GM18502 (cell line): ENCODE measurements around the gene GRID1.
"Not testable (repeated sequence)": the region's sequence is repeated elsewhere in the genome, so short reads cannot be mapped to it uniquely, and the experiment has no call there.

Experiments used
- ATAC-seq: cut with Tn5 transposase; IDR thresholded peaks from one replicate; pipeline ENCODE4 v1.9.1; 2021; ENCODE audit warnings: mild to moderate bottlenecking; ENCODE audit not compliant: unreplicated experiment, poor library complexity

The GRID1 gene

GRCh38 chr10:86128360-86128759 is 238.2 kb downstream of the GRID1 start:
- no peak for ATAC-seq

GRCh38 chr10:86127274-86127819 is 239.2 kb downstream of the GRID1 start:
- ATAC-seq: no peak

GRCh38 chr10:86124734-86125133 is 241.9 kb downstream of the GRID1 start:
- ATAC-seq: no peak

GRCh38 chr10:86123715-86124114 is 242.9 kb downstream of the GRID1 start:
- ATAC-seq: no peak

- ATAC-seq: no peak
Measured at GRCh38 chr10:86123304-86123703, 243.3 kb downstream of the GRID1 start.

GRCh38 chr10:86122646-86123045 is 243.9 kb downstream of the GRID1 start:
- no peak for ATAC-seq

GRCh38 chr10:86121200-86121599 is 245.4 kb downstream of the GRID1 start:
- no peak for ATAC-seq

GRCh38 chr10:86117051-86117450 is 249.5 kb downstream of the GRID1 start:
- no peak for ATAC-seq

GRCh38 chr10:86113983-86114382 is 252.6 kb downstream of the GRID1 start:
- no peak for ATAC-seq

GRCh38 chr10:86113501-86113900 is 253.1 kb downstream of the GRID1 start:
- ATAC-seq: no peak

- ATAC-seq: no peak
Measured at GRCh38 chr10:86113044-86113443, 253.6 kb downstream of the GRID1 start.

- ATAC-seq: no peak
Measured at GRCh38 chr10:86111902-86112545, 254.6 kb downstream of the GRID1 start.

- ATAC-seq: no peak
Measured at GRCh38 chr10:86110156-86110786, 256.3 kb downstream of the GRID1 start.

GRCh38 chr10:86109421-86109820 is 257.2 kb downstream of the GRID1 start:
- no peak for ATAC-seq

- no peak for ATAC-seq
Measured at GRCh38 chr10:86108696-86109095, 257.9 kb downstream of the GRID1 start.

- not testable (repeated sequence) for ATAC-seq
Measured at GRCh38 chr10:86107611-86108310, 258.8 kb downstream of the GRID1 start.

- no peak for ATAC-seq
Measured at GRCh38 chr10:86107131-86107530, 259.5 kb downstream of the GRID1 start.

GRCh38 chr10:86106616-86107015 is 260.0 kb downstream of the GRID1 start:
- no peak for ATAC-seq

GRCh38 chr10:86105640-86106039 is 261.0 kb downstream of the GRID1 start:
- no peak for ATAC-seq

- no peak for ATAC-seq
Measured at GRCh38 chr10:86105181-86105580, 261.4 kb downstream of the GRID1 start.

- no peak for ATAC-seq
Measured at GRCh38 chr10:86104611-86105145, 261.9 kb downstream of the GRID1 start.
